Measurements from ENCODE around the gene AP2M1. TPM values are rescaled to one million over a fixed set of nuclear protein-coding genes. Genes with fewer than 3 reads are reported as not detected.

AP2M1 gene
- total RNA-seq, 1 experiment from 2014 or later = 353 TPM

GRCh38 chr3:184158404-184158803 lies 16.3 kb upstream of the AP2M1 start:
- Histone ChIP-seq H3K27me3 (ENCODE audit: insufficient read depth, low read length) (no peaks in the 10 kb centered on the region), H3K4me3 (replicated peaks in 1 of 2; ENCODE audit: low read depth in 1 of 2, low read length in 2 of 2) (no peak overlapping the region), H3K79me2 (ENCODE audit: insufficient read depth, low read length) (peaks cover 53% of the 10 kb centered on the region), H3K9me3 (ENCODE audit: control insufficient read depth in 1 of 2, insufficient read depth in 1 of 2, low read depth in 1 of 2, low read length in 2 of 2) (no peaks in the 10 kb centered on the region), H4K20me1 (ENCODE audit: insufficient read depth) (no peaks in the 10 kb centered on the region), H3K9me2 (ENCODE audit: insufficient read depth) (no peaks in the 10 kb centered on the region), H3K4me2 (ENCODE audit: low read length) (no peak overlapping the region), H3K27ac (ENCODE audit: low read depth, low read length) (no peak overlapping the region), H2AFZ (ENCODE audit: low read depth, low read length, poor library complexity, severe bottlenecking) (no peak overlapping the region), H3K9ac (ENCODE audit: low read length) (no peak overlapping the region), H3K36me3 (ENCODE audit: control insufficient read depth in 1 of 2, insufficient read depth in 2 of 2, low read length in 2 of 2) (peaks cover 0 to 2% of the 10 kb centered on the region in 2 experiments; a peak in 1 of 4 replicates), H3K4me1 (ENCODE audit: control insufficient read depth in 1 of 2, insufficient read depth in 2 of 2, low read length in 2 of 2) (peaks cover 7 to 21% of the 10 kb centered on the region in 2 experiments; a peak in 3 of 4 replicates)
- DNase-seq (ENCODE audit: low read depth, low spot score) = no peak
- intact Hi-C loops (cut with micrococcal nuclease) = no loop called here
- BruUV-seq (replicated peaks) = no TSS peak
- POLR2A ChIA-PET = interaction anchor here (1.3 kb wide), 1 partner anchor 73 kb away, joined by 3 read pairs; no protein-coding TSS in a partner anchor
- CTCF ChIA-PET = interaction anchor here (0.7 to 1.3 kb wide), 2 partner anchors 70 to 131 kb away, joined by 3 to 4 read pairs; partner anchors contain the start of gene VWA5B2
- TF ChIP-seq JUND (IDR thresholded peaks at IDR 0.05) = no peak
- TF ChIP-seq REST (IDR thresholded peaks at IDR 0.05; ENCODE audit: low read depth) = no peak
- no peak for TF ChIP-seq SRF (IDR thresholded peaks at IDR 0.05; ENCODE audit: low read depth)
- RAD21 ChIA-PET (ENCODE audit: low non-redundant PET in 1 of 2, low total read pairs in 2 of 2, uncharacterized antibody in 2 of 2, unreplicated experiment in 2 of 2) = no interaction called here
- no peak for ATAC-seq

DNA sequence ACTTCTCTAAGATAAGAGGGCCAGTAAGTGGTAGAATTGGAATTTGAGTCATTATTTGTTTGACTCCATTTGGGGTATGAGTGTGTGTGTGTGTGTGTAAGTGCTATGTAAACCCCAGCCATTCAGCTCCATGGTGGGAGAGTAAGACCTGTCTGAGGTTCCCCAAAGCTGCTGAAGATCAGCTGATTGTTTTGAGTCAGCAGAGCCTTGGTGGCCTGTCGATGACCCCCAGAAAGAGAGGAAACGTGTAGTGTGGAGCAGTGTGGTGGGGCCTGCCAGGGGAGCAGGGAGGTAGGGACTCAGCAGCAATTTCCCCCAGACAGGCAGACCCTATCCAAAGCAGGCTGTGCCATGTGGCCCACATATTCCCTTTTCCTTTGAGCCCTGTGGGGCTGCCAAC lies 14.2 kb upstream of the AP2M1 start:
- Histone ChIP-seq H3K4me3 (replicated peaks in 1 of 2; ENCODE audit: low read depth in 1 of 2, low read length in 2 of 2) (no peak overlapping the region), H3K9me3 (ENCODE audit: control insufficient read depth in 1 of 2, insufficient read depth in 1 of 2, low read depth in 1 of 2, low read length in 2 of 2) (no peaks in the 10 kb centered on the region), H2AFZ (ENCODE audit: low read depth, low read length, poor library complexity, severe bottlenecking) (no peak overlapping the region), H3K9me2 (ENCODE audit: insufficient read depth) (no peaks in the 10 kb centered on the region), H3K4me1 (ENCODE audit: control insufficient read depth in 1 of 2, insufficient read depth in 2 of 2, low read length in 2 of 2) (peaks cover 7 to 11% of the 10 kb centered on the region in 2 experiments; a peak in 3 of 4 replicates), H3K4me2 (ENCODE audit: low read length) (no peak overlapping the region), H3K27ac (ENCODE audit: low read depth, low read length) (no peak overlapping the region), H3K79me2 (ENCODE audit: insufficient read depth, low read length) (peaks cover 56% of the 10 kb centered on the region), H3K9ac (ENCODE audit: low read length) (no peak overlapping the region), H4K20me1 (ENCODE audit: insufficient read depth) (no peaks in the 10 kb centered on the region), H3K36me3 (ENCODE audit: control insufficient read depth in 1 of 2, insufficient read depth in 2 of 2, low read length in 2 of 2) (peaks cover 12 to 14% of the 10 kb centered on the region in 2 experiments; a peak in 3 of 4 replicates), H3K27me3 (ENCODE audit: insufficient read depth, low read length) (no peaks in the 10 kb centered on the region)
- ChIA-PET RAD21 (ENCODE audit: low non-redundant PET in 1 of 2, low total read pairs in 2 of 2, uncharacterized antibody in 2 of 2, unreplicated experiment in 2 of 2) (no interaction called here), CTCF (no interaction called here), POLR2A (no interaction called here)
- ATAC-seq (no peak), DNase-seq (ENCODE audit: low read depth, low spot score) (no peak)
- no TSS peak for BruUV-seq (replicated peaks)
- intact Hi-C loops (cut with micrococcal nuclease) = no loop called here
- no peak for TF ChIP-seq CEBPB (IDR thresholded peaks at IDR 0.05; ENCODE audit: low read depth)
- TF ChIP-seq ELF1 (IDR thresholded peaks at IDR 0.05; ENCODE audit: borderline replicate concordance, low read depth) = no peak
- TF ChIP-seq TCF7L2 (IDR thresholded peaks at IDR 0.05; ENCODE audit: borderline replicate concordance, extremely low read depth, insufficient read depth, insufficient read length) = no peak
- TF ChIP-seq CBX3 (IDR thresholded peaks at IDR 0.05; ENCODE audit: low read depth) = no peak
- TF ChIP-seq, protein P1, sequence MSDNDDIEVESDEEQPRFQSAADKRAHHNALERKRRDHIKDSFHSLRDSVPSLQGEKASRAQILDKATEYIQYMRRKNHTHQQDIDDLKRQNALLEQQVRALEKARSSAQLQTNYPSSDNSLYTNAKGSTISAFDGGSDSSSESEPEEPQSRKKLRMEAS (IDR thresholded peaks at IDR 0.05) = no peak
- no peak for TF ChIP-seq SRF (IDR thresholded peaks at IDR 0.05; ENCODE audit: low read depth)
- no peak for TF ChIP-seq SP1 (IDR thresholded peaks at IDR 0.05; ENCODE audit: low read depth)
- no peak for TF ChIP-seq JUND (IDR thresholded peaks at IDR 0.05)
- no peak for TF ChIP-seq ZFX (IDR thresholded peaks at IDR 0.05)
- TF ChIP-seq ZNF274 (IDR thresholded peaks at IDR 0.05; ENCODE audit: low read depth, low read length) = no peak
- no peak for TF ChIP-seq FOSL1 (IDR thresholded peaks at IDR 0.05; ENCODE audit: low read depth)
- no peak for TF ChIP-seq EZH2 (IDR thresholded peaks at IDR 0.05)
- no peak for TF ChIP-seq REST (IDR thresholded peaks at IDR 0.05; ENCODE audit: low read depth)
- TF ChIP-seq EZH2phosphoT487 (IDR thresholded peaks at IDR 0.05; ENCODE audit: borderline replicate concordance) = no peak

Data from HCT116 (cell line).